CD4-positive, alpha-beta T cell treated with Interferon alpha-2 for 1 hour (primary cell): ENCODE measurements around the gene DAB2IP.

Experiments
- DNase-seq, 2 donors: peaks; one replicate each; pipeline ENCODE4 v3.0.0-alpha.2; 2020 to 2022

The DAB2IP gene

DNA sequence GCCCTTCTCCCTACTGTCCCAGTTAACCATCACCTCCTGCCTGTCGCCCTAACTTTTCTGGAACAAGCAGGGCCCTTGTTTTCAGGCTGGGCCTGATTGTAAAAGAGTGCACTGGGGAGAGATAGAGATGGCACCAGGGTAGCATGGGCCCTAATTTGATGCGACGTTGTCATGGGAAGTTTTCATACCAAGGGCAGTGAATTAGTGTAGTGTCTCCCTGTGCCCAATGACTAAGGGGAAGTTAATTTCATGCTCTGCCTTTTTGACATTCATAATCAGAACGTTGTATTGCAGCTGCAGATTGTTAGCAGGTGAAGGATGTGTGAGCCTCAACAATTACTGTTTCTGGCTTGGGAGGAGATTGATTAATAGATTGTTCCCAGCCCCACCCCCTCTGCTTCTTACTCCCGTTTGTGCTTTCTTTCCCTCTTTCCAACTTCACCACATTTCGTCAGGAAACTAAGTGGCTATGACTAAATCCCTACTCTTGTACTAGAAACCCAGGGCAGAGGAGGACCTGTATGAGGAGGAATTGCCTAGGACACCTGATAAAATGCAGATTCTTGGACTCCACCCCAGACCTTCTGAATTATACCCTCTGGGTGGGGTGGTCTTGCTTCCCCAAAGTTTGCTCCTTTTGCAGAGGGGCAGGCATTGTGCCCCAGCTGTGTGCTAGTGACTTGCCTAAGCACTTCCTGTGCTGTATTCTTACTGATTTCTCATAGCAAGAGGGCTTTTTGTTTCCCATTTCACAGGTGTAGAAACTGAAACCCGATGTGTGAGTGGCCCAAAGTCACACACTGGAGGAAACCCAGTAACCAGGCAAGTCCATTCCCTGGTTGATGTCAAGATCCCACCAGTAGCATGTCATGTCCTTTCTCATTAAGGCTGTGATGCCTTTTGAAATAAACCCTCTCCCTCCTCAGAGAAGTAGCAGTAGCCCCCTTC lies 56.3 kb downstream of the DAB2IP start:
- peak in 1 of 2 donors; percentile 11 for DNase-seq

DNA sequence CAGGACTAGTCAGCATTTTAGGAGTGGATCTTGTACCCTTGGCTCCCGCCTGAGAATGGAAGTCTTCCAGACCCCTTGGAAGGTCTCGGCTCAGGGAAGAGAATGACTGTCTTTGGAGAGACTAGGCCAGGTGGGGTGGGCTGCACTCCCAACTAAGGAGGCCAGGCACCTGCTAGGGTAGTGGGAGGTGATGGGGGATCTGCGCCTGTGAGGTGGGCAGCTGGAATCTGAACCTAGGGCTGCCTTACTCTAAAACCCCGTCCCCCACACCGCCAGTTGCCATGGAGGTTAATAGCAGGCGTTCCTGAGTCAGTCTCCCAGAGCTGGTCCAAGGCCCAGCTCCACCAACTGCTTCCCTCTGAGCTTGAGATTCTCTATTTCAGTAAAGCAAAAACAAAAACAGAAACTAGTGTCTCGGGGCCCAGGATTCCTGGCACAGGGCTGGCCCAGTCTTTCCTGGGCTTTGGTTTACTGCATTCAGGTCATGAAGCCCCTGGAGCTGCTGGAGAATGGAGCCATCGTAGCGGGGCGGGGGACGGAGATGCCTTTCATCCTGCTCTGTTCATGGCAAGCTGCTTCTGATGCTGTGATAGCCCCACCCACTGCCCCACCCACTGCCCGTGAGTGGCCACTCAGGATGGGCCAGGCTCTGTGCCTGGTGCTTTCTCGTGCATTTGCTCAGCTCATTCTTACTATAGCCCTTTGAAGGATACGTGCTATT lies 57.5 kb downstream of the DAB2IP start:
- DNase-seq, result no peak

DNA sequence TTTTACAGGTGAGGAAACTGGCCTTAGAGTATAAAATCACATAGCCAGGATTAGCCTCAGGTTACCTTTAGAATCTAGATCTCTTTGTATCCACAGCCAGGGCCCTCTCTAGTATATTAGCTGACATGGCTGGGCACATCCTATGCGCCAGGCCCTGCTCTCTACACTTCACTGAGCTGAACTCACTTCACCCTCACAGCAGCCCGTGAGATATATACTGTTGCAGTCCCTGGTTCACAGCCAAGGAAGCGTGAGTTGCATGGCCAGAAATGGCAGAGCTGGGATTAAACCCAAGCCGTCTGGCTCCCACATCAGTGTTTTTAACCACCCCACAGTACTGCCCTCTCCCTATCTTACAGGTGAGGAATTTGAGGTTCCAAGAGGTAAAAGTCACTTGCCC lies 58.4 kb downstream of the DAB2IP start:
- DNase-seq, result no peak

DNA sequence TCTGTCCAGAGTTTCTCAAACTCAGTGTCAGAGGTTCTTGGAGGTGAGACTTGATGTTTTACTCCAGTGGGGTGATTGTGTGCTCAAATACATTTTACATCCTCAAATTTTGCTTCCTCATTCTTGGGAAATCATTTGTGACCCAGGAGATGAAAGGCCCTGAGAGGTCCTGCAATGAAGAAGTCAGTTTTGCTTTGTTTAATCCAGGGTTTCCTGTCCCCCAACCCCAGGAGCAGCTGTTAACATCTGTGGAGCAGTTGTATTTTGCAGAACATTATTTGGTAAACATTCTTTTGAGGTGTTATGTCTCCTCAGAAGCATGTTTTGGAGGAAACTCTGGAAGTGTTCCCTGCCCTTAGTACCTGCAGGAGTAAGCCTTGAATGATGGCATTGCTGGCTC lies 59.8 kb downstream of the DAB2IP start:
- no peak for DNase-seq

DNA sequence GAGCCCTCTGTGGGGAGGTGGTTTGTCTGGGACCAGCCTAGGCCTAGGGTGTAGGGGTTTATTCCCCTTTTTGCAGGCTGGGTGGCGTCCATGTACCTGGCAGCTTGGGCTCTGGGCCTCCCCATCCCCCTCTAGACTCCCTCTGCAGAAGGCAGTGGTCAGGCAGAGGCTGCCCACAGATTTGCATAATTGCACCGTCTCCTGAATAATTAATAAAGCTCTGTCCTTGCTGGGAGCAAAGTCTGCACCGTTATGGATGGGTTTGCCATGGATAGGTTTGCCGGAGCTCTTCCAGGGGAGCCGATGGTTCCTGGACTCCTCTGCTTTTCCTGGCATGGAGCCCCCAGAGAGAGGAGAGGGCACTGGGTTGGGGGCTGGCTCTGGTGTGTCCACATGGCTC lies 60.4 kb downstream of the DAB2IP start:
- no peak for DNase-seq

DNA sequence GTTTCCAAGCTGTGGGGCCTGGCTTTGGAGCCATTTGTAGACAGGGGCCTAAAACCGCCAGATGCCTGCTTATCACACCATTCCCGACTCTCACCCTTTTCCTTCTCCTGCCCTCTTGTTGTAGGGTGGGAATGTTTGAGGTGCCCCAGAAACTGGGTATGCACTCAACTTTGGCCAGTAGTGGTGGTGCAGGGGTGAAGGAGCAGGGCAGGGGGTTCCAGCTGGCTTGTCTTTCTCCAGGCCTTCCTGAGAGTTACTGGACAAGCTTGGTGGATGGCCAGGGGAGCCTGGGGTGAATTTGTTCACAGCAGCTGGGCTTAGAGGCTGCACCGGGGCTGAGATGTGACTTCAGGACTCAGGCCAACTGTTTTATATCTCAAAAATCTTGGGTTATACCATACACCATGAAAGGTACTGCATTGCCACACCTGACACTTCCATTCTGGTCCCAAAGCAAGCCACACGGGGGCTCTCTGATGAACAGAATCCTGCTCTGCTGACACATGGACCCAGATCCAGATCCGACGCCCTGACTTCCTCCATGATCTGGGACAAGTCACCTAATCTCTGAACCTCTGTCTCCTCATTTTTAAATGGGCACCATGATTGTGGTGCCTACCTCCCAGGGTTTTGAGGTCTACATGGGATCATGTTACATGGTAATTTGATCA lies 62.1 kb downstream of the DAB2IP start:
- no peak for DNase-seq

DNA sequence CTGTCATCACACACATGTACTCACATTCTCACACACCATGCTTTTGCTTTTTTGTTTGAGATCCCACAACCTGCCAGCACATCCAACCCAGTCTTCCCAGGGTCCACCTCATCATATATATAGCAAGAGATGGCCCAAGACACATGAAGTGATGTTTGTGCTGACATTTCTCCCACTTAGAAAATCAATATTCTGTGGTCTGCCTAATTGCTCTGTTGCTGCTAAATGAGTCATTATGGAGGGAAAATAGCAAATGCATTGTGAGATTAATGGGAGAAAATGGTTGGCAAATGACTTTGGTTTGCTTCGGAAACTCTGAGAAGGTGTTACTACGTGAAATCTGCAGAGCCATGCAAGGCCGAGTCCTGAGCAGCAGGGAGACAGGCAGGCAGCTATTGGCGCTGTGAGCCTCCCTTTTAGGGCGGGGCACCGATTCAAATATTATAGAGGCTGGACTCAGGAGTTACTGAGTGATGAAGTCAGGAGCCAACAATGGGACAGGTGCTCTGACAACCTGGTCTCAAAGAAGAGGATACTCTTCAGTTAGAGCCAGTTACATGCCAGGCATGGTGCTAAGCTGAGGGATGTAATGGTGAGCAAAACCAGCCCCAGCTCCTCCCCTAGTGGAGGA lies 62.8 kb downstream of the DAB2IP start:
- no peak for DNase-seq

DNA sequence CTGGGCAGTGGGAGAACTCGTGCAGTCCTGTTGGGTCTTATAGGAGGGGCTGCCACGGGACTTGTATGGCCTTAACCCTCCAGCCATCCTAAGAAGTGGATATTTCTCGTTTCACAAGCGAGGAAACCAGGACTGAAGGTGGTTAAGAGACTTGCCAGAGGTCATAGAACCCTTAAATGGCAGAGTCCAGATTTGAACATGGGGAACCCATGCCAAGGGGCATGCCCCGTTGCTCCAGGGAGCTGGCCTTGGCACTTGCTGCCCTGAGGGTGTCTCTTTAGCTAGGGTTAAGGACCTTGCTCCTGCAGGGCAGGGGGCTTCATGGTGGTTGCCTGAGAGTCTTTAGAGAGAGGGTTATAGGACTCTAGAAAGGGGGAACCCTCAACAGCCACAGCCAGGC lies 63.4 kb downstream of the DAB2IP start:
- no peak for DNase-seq

DNA sequence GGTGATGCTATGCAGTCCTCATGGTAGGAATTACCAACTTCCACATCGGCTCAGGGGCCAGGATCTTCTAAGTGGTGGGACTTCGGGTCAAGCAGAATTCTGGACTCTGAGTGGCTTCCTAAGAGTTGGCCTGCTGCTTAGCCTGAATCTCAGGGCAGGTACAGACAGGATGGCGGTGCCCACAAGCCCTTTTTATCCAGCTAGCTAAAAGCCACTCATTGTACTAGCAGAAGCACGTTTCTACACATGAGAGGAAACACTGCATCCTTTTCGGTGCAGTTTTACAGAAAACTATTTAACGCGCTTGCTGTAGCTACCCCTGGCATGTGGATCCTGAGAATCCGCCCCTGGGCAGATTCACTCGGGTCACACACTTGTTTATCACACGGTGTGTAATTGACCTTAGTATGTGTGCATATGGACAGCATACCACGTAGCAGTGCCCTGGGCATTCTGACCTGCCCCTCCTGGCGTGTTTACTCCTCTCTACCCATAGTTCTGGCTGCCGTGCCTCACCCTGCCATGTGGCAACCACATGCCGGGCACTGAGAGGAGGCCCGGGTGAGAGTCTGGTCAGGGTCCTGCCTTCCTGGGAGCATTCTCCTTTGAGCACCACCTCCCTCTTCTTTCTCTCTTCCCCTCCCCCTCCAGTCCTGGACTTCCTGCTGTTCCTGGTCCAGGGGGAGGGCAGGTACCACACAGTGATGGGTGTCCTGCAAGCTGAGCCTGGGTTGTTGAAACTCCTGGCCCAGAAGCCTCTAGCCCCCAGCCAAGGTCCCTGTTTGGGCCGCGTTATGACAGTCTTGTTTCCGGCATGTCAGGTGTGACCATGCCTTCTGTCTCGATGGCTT lies 65.9 kb downstream of the DAB2IP start:
- DNase-seq, result no peak

DNA sequence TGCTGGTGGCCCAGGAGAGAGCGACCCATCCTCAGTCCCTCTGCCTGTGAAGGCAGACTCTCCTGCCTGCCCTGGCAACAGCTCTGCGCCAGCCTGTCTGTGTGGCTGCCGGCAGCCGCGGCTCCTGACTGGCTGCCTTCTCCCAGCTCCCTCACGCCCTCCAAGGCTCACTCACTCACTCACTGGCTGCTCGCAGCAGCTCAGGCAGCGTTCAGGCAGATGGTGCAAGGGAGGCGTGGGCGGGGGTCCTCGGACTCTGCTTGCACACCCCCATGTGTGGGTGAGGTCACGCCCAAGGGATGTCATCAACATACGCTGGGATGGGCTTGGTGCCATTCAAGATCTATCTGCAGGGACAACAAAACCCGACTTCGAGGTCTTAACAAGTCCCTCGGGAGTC lies 66.7 kb downstream of the DAB2IP start:
- DNase-seq, result no peak

DNA sequence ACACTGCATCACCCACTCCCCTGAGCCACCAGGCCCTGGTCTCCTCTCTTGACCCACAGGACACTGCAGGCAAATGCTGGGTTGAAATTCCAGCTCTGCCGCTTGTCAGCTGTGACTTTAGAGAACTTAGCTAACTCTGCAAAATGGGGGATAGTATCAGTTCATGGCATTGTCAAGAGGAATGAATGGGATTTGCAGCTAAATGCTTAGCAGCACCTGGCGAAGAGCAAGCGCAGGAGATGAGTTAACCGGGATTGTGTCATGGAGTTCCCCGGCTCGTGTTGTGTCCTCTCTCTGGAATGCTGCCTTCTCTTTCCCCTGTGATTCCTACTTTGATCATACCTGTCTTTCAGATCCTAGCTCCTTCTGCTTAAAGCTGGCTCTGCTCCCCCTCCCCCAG lies 67.1 kb downstream of the DAB2IP start:
- no peak for DNase-seq

DNA sequence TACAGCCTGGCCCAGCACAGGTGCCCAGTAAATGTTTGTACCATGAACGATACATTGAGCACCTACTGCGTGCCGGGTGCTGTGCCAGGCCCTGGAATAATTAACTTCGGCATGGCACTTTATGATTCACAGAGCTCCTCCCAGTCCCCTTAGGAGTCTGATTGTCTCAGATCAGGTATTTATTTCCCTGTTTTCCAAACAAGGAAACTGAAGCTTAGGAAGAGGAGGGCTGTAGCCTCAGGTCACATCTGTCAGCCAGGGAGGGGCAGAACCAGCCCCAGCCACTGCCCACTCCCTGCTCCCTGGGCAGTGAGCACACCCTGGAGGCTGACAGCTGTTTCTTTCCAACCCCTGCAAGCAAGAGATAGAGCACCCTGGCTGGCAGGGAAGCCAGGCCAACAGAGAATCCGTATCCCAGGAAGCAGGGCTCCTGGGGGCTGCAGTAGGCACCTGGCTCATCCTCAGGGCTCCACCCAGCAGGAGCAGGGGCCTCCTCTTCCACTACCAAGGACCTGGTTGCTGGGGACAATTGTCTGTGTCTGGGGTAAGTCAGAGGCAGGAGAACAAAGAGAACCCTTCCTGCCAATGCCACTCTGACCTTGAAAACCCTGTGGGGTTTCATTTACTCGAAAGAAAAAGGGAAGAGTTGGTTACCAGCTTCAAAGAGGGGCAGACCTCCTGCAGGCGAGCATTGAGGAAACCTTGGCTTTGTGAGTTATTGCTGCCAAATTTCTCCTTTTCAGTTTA lies 69.0 kb downstream of the DAB2IP start:
- DNase-seq, result no peak

DNA sequence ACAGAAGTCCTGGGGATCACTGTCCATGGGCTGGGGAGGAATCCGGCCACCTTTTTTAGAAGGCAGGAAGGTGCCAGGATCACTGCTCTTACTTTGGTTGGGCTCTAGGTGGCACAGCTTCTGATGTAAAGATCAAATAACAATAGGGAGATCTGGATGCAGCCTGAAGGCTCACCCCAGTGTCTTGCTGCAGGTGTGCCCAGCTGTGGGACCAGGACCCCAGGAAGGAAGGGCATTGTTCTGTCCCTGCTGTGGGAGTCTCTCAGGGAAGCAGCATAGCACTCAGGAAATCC lies 69.6 kb downstream of the DAB2IP start:
- DNase-seq, result no peak

DNA sequence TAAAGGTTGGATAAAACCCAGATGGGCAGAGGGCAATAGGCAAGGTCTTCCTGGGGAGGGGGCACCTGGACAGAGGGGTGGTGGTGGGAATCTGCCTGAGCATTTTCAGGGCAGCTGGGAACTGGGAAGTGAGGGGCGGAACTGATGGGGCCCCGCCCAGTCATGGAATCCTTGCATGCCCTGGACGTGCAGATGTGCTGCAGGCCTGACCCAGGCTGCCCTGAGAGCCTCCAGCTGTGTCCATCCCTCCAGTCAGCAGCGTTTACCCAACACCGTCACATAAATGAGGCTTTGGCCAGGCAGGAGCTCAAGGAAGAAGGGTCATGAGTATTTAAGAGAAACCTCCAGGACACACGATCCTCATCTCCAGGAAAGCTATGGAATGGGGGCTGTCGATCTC lies 70.3 kb downstream of the DAB2IP start:
- no peak for DNase-seq

DNA sequence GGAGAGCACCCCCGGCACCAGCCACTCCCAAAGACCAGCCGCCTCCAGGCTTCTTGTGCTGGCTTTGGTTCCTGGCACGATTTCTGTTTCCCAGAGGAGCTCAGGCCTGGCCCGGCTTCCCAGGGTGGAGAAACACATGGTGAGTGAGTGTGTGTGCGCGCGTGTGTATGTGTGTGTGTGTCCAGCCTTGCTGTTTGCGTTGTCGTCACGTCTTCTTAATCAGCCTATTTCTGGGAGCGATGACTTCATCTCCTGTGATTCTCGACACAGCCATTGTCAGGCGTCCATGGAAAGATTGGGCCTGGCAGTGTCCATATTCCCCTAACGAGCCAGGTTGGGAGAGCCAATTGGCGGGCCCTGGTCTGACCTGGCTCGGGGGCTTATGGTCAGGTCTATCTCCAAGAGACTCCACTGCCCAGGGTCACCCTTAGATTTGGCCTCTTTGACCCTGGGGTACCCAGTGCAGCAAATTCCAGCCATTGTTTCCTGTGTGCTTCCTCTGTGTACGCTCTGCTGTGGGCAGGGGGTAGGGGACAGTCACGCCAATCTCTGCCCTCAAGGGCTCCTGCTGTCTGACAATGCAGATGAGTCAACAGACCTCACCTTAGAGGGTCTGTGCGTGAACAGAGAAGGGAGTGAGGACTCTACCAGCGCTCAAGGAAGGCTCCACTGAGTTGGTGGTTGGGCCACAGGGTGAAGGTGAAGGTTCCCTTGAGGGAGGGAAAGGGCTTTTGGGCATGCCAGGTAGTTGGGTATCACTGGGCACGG lies 73.8 kb downstream of the DAB2IP start:
- no peak for DNase-seq

DNA sequence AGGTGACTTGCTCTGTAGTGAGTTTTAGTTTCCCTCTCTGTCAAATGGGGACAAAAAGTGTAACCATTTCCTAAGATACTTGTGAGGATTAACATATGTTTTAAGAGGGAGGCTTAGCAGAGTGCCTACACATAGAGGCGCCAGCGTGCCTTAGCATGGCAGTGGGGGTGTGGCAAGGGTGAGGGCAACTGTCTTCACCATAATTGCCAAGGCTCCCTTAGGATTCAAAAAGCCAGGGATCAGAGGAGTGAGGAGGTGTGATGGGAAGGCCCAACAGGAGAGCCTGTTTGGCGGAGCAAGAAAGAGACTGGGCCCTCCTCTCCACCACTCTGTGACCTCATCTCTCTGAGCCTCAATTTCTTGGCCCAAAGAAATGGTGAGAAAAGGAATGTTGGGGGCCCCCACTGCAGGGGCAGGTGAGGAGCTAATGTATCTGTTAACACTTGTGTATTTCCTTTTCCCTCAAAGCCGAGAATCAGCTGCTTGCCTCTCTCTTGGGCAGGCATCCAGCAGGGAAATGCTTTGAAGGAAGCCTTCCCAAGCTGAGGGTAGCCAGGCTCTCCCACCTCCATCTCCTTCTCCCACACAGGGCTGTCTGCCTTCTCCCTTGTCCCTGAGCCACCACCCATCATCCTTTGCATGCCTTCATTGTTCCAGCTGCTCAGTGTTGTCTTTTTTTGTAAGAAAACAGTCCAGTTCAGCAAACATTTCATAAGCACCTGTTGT lies 76.0 kb downstream of the DAB2IP start:
- no peak for DNase-seq

DNA sequence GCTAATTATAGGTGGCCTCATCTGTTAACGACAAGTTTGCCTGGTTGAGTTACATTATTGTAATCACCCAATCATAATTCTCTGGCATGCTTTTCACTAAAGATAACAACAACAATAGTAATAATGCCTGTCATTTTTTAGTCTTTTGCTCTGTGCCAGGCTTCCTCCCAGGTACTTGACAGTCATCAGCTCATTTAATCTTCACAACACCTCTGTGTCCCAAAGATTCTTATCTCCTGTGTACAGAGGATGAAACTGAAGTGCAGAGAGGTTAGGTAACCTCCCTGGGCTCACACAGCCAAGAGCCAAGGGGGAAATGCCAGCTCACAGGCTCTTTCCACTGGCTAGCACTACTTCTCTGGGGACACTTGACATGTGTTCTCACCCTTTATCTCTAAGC lies 77.5 kb downstream of the DAB2IP start:
- no peak for DNase-seq

DNA sequence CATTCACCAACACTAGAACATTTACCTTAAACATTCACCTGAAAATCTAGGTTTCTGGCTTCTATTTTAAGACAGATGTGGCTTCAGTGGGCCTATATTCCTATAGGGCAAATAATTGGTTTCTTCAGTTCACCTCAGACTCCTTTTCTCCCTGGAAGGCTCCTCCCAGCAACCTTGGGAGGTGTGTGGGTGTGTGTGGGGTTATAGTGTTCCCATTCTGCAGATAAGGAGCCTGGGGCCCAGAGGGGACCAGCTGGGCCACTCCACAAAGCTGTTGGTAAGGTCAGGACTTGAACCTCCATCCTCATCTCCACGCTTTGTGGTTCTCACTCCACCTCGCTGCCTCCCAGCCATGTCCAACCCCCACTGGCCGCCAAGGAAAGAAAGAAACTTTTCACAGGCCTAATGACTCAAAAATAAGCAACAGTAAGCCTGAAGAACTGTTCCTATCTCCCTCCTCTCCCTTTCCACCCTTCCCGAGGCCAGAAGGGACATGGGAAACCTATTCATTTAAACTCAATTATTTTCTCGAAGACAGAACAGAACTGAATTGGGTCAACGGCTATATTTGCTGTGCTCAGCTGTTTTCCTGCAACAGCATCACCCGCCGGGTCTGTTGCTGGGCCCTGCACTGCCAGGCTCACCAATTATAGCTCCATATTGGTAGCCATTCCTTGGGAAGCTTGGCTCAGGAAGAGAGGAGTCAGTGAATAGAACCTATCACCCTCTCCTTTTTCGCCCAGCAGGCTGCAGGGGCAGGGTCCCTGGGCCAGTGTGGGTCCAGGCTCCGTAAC lies 78.5 kb downstream of the DAB2IP start:
- DNase-seq, result no peak

DNA sequence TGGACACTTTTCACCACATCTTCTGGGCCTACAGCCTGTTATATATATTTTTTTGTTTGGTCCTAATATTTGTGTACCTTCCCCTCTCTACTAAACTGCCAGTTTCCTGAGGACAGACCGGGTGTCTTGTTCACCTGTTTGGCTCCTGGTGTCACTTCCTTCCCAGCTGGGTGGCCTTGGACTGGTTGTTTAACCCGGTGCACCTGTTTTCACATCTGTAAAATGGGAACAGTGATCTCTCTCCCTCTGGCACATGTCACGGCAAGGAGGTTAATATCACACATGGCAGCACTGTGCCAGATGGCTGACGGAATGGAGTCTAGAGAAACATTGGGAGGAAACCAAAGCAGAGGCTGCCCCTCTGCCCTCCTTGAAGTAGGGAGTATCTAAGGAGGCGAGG lies 79.7 kb downstream of the DAB2IP start:
- DNase-seq, result no peak
